Measurements from ENCODE around the gene CDC42BPG. TPM values are rescaled to one million over a fixed set of nuclear protein-coding genes. Genes with fewer than 3 reads are reported as not detected.

Gene CDC42BPG
- total RNA-seq, 1 donor from 2014 or later, result 37.1 TPM

DNA sequence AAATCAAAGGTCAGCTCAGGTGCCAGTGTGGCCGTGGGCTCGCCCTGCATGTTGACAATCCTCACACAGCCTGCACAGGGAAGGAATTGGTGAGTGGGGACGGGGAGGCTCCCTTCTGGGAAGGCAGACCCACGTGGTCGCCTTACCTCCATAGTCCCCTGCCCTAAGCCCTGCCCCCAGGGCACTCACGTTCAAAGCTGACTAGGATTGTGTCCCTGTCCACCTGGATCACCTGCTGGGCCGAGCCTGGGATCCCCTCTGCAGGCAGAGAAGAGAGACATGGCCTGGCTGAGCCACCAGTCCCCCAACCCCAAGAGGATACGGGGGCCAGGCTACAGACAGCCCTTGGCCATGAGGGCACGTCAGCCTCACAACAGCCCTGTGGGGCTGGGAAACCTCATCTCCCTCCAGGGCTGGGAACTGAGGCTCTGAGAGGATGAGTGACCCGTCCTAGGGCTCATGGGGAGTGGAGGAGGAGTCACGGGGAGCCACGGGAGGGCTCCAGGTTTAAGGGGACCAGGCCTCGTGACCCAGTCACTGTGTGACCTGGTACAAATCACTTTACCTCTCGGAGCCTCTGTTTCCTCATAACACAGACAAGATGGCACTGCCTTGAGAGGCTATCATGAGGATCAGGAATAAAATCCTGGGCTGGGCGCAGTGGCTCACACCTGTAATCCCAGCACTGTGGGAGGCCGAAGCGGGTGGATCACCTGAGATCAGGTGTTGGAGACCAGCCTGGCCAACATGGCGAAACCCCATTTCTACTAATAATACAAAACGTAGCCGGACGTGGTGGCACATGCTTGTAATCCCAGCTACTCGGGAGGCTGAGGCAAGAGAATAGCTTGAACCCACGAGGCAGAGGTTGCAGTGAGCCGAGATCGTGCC is 54.0 kb downstream of the CDC42BPG start:
- DNase-seq (ENCODE audit: low spot score), result no peak

DNA sequence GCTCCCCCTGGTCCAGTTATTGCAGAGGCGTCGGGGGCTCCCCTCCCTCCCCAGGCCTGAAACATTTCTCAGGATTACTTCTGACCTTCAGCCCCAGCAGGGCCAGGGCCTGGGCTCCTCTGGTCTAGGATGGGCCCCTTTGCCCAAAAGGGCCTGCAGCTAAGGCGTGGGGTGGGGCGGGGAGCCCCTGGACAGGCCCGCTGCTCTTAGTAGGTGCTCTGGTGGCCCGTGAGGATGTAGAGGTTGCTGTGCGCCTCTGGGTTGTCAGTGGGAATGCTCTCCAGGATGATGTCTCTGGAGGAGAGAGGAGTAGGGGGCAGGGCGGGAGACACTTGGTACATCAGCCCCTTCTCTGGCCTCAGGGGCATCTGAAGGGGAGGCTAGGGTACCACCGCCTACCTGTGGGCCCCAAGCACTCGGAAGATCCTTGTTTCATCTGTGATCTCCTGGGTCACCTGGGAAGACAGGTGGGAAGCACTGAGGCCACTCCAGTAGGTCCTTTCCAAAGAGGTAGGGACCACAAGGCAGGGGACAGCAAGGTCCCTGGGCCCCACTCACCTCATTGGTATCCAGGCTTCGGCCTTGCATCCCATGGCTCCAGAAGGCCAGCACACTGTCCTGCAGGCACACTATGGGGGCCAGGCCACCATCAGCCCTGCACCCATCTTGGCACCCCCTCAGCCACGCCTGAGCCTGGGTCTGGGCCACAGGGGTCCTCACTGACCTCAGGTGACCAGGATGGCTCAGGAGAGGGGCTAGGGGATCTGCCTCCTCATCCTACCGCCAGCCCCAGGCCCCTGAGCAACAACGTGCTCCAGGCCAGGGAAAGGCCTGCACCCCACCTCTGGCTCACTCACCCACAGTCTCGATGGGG is 54.9 kb downstream of the CDC42BPG start:
- no peak for DNase-seq (ENCODE audit: low spot score)

DNA sequence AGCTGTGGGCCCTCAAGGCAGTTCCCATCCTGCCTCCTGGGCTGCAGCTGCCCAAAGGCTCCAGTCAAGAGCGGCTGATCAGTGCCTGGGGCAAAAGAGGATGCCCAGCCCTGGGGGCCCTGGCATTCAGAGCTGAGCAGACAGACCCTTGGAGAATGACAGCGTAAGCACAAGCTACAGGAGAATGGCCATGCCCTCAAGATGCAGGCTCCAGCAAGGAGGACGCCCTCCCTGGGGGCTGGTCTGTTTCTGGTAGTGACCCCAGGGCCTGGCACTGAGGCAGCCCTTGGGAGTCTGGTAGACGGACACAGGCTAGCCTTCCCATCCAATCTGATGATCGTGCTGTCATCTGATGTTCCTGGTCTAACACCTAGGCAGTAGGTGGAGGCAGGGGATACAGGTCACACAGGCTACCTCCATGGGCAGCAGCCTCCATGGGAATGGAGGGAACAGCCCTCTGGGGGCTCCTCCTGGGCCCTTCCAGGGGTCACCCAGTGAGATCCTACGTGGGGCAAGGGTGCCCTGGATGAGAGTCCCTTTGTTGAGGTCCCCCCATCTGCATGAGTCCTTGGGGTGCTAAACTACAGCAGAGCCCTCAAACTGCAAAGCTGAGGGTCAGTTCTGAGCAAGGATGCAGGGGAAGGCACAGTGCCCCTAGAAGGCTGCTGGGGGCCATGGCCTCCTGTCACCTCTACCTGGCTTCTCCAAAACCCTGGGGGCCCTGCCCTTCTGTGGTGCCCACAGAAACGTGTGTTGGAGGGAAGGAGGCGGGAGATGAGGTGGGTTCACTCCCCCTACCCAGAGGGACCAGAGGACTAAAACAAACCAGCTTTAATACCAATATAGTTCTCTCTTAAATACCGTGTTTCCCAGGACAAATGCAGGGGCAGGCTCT is 55.9 kb downstream of the CDC42BPG start:
- no peak for DNase-seq (ENCODE audit: low spot score)

DNA sequence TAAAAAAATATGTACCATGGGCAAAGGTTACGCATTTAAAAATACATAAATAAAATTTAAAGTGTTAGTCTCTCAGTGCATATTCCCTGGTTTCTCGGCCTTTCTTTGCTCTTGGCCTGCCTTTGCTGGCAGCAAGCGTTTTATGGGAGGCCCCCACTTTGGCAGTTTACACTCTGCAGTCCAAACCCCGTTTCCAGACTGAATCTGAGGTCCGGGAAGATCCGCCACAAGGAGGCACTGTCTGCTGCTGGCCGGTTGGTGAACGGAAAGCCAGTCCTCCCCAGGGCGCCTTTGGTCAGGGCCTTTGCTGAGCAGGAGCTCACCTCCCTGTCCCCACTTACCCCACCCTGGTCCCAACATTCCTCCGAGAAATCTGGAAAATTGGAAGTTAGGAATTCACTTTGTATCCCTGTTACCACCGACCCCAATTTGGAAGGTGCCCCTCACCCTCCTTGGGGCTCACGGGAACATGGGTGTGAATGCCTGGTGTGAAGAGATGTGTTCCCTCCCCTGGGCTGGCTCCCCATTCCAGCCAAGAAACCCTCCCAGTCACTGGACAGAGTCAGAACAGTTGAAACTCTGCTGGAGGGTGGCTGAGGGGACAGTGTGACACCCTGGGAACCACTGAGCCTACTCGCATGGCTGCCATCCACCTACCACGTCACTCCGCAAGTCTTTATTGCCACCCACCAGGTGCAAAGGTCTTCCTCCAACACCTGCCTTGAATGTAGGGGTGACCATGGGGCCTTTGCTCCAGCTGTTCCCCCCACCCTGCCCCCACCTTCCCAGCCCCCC is 56.7 kb downstream of the CDC42BPG start:
- peak; percentile 60 for DNase-seq (ENCODE audit: low spot score)

DNA sequence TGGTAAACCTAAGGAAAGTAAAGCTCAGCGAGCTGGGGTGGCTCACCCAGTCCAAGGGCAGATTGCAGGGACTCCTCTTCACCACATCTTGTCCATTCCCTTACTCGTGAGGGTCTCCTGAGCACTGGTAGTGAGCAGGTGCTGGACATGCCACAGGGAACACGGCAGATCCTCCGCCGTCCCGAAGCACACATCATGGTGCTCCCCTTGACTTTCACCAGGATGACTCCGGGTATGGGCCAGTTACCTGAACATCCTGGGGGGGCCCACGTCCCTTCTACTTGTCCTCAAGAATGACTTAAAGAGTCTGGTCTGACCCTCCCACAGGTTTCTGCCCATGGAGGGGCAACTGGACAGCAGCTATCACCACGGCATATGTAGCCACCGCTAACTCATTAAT is 58.1 kb downstream of the CDC42BPG start:
- no peak for DNase-seq (ENCODE audit: low spot score)

DNA sequence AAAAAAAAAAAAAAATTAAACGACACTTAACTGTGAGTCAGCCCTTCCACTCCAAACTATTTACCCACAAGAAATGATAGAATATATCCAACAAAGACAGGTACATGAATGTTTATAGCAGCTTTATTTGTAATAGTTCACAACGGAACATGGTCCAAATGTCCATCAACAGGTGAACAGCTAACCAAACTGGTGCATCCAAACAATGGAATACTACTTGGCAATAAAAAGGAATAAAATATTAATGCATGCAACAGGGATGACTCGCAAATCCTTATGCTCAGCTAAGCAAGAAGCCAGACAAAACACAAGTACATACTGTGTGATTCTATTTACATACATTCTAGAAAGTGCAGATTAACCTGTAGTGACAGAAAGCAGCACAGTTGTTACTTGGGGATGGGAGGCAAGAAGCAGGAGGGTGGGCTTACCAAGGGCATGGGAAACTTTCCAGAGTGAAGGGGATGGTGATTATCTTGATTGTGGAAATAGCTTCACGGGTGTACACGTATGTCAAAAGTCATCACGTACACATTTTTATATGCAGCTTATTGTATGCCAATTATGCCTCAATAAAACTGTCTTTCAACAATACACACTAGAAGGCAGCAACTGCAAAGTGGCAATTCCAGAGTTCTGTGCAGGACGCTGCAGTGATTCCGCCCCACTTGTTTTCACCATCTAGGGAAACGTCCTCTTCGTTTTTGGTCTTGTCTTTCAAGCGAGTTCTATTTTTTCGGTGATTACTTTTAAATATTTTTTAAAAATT is 59.5 kb downstream of the CDC42BPG start:
- no peak for DNase-seq (ENCODE audit: low spot score)

DNA sequence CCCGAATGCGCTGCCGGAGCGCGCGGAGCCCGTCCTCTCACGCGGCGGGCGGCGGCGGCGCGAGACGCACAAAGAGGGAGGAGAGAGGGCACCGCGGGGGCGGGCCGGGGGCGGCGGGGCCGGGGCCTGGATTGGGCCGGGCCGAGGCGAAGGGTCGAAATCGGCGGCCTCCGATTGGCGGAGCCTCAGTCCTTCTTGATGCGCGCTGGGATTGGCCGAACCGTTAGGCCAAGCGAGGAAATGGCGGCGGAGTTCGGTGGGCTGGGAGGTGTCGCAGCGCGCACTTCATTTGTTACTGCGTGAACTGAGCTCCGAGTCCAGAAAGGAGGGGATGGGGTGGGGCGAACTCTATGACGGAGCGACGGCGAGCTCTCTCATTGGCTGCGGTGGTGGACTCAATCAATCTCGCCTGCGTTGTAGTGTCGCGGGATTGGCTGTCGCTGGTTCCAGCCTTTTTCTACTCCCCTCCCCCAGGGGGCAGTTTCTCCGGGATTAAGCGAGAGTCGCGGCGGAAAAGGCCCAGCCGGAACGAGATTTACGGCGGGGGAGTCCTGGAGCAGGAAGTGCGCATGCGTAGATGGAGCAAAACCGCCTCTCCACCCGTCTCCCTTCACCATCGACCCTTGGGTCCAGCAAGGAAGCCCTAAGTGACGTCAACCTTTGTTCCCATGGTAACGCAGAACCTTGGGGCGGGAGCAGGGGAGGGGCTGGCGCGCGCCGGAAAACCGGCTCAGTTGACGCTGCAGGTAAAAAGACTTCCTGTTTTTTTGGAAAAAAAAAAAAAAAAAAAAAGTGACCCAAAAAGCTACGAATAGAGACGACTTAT is 65.8 kb downstream of the CDC42BPG start, which contains the start of gene SF1:
Gene SF1 (minus strand): TSS at position 70 of the 826 bp plus-strand sequence. CDS start 150 bp downstream, outside the sequence.
- peak; percentile 99 for DNase-seq (ENCODE audit: low spot score)

DNA sequence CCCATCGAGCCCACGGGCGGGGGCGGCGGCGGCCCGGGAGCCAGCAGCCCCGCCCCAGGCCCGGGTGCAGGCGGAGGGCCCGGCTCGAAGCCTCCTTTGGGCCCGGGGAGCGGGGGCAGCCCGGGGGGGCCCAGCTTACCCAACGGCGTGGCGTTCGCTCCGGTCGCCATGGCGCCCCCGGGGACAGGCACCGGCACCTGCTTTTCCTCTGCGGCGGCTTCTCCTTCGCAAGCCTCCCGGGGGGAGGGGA is 66.3 kb downstream of the CDC42BPG start:
- no peak for DNase-seq (ENCODE audit: low spot score)

DNA sequence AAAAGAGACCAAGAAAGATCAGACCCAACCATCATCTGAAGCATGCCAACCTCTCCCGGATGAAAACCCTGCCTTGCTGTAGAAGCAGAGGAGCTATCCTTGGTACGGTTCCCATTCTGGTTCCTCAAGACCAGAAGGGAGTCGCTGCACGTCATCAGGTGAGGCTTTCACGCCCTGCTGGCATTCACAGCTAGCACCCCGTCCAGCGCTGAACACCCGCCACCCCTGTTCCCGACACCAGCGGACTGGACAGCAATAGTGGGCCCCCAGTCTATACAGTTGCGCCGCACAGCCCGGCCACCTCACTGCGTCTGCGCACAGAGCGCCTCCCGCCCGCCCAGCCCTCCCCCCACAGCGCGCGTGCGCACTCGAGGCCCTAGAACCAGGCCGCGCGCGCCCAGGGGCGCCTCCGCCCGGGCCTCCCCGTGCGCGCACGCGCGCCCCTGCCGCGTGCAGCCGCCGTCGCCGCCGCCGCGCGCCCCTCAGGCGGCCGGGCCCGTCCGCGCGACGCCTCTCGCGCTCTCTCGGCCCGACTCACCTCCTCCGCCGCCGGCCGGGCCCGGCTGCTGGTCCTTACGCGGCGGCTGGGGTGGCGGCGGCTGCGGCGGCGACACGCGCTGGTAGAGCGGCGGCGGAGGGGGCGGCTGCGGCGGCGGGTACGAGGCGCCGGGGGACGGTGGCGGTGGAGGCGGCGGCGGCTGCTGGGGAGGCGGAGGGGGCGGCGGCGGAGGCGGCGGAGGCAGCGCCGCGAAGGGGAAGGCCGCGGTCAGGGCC is 66.8 kb downstream of the CDC42BPG start:
- peak; percentile 81 for DNase-seq (ENCODE audit: low spot score)

DNA sequence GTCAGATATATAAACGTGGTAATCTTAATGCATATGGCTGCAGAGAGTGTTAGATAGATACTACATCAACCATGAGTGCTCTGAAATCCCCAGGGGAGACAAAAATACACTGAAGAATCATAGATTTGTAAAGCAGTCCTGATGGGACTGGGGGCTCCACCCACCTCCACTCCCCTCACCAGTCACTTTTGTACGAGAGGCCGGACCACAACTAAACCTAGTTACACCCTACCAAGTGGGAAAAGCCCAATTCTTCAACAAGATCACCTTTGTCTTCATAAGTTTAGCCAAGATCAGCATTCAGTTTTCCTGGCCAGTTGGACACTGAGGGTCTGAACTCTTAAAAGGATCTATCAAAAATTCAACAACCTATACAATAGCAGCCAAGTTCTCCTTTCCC is 67.6 kb downstream of the CDC42BPG start:
- no peak for DNase-seq (ENCODE audit: low spot score)

DNA sequence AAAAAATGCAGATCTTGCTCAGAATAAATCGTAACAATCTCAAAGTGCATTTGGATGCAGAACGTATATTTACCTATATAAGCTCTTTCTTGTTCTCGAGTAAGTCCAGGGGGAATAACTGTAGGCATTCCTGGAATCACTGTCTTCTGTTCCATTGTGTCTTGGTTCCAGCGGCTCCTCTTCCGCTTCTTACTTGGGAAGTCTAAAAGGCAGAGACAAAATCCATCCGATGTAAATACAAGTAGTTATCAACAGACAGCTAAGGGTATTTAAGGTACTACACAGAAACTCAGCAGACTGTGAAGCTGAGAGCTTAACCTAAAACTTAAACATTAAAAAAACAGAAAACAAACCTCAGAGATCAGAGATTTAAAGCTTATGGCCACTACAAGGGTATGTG is 68.0 kb downstream of the CDC42BPG start:
- no peak for DNase-seq (ENCODE audit: low spot score)

DNA sequence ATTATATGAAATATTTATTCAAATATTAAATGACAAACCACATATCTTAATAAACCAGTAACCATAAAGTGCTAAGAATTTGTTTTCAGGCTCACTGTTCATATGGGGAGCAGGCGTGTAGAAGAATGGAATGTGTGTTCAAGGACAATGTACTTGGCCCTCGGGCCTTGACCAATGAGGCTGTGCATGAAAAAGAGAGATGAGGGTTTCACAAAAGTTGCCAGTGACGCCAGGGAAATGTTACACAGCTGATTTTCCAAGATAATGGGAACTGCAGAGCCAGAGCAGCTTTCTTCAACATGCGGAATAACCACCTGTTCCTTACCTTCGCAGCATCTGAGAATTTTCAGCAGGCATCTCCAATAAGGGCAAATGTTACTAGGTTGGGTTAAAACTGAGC is 70.3 kb downstream of the CDC42BPG start:
- DNase-seq (ENCODE audit: low spot score), result no peak

Other genes with a start within 250 kb of the CDC42BPG start
- 8.1 TPM for gene NRXN2, start 121.5 kb downstream of the CDC42BPG start, total RNA-seq
- 17.1 TPM for gene RASGRP2, start 100.5 kb downstream of the CDC42BPG start, total RNA-seq
- gene PYGM, start 84.7 kb downstream of the CDC42BPG start, total RNA-seq, result 14.3 TPM
- 263 TPM for gene SF1, start 66.1 kb downstream of the CDC42BPG start, total RNA-seq
- gene MAP4K2, start 41.4 kb downstream of the CDC42BPG start, total RNA-seq, result 23.1 TPM
- gene MEN1, start 34.1 kb downstream of the CDC42BPG start, total RNA-seq, result 34.8 TPM
- gene EHD1, start 34.0 kb upstream of the CDC42BPG start, total RNA-seq, result 85.6 TPM
- gene ATG2A, start 72.6 kb upstream of the CDC42BPG start, total RNA-seq, result 39.3 TPM
- 44.1 TPM for gene PPP2R5B, start 80.0 kb upstream of the CDC42BPG start, total RNA-seq
- gene GPHA2, start 91.2 kb upstream of the CDC42BPG start, total RNA-seq, result 1.3 TPM
- not detected for gene MAJIN, start 127.5 kb upstream of the CDC42BPG start, total RNA-seq
- 5.5 TPM for gene BATF2, start 152.3 kb upstream of the CDC42BPG start, total RNA-seq
- 103 TPM for gene ARL2, start 169.5 kb upstream of the CDC42BPG start, total RNA-seq
- 39.4 TPM for gene SNX15, start 182.8 kb upstream of the CDC42BPG start, total RNA-seq
- gene SAC3D1, start 196.6 kb upstream of the CDC42BPG start, total RNA-seq, result 9.9 TPM
- gene NAALADL1, start 213.9 kb upstream of the CDC42BPG start, total RNA-seq, result 10.4 TPM
- gene CDCA5, start 239.4 kb upstream of the CDC42BPG start, total RNA-seq, result 2.1 TPM
- 44.4 TPM for gene ZFPL1, start 239.6 kb upstream of the CDC42BPG start, total RNA-seq